HG03175 (cell line): Measurements from ENCODE around the gene LCE1E.

ENCODE experiments used
- ATAC-seq: cut with Tn5 transposase; IDR thresholded peaks from one replicate; pipeline ENCODE4 v1.9.1; 2021; ENCODE audit warnings: mild to moderate bottlenecking, moderate library complexity; ENCODE audit not compliant: unreplicated experiment

The LCE1E gene

DNA sequence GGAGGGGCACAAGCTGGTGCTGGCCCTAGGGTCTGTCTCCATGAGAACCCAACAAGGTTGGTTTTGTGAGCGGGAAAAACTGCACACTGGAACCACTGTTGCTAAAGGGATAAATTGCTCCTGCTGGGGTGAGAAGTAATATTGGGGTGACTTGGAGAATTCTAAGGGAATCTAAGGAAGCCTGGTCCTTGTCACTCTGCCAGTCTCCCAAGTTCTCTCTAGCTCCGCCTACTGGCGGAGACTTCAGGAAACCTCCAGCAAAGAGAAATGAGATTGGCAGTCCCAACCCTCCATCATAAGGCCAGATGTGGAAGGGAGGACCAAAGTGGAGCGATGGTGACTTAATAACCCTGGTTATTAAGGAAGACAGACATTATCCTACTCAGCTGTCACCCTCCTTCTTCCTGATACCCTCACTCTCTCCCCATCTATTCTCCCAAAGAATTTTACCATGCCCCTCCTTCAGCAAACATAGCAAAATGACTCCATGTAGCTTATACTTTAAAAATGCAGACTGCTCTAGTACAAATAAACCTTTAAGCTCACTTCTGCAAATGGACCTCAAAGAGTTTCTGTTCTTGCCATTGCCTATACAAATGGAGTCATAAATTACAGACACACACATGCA is 8.4 kb upstream of the LCE1E start:
- ATAC-seq: no peak

DNA sequence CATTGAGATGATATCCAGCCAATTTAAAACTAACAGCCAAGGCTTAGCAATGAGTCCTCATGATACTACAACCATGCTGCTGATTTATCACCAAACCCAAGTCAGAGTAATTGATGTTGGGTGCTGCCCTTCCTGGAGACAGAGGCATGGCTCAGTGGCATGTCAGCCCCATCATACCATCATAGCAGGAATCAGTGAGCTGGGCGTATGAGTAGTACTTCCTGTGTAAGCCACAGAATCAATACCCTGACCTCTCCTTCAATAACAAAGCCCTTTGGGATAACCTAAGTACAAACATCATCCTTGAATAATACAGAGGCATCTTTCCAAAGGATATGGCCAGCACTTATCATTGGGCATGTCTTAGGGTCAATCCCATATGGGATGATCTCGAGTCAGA is 3.0 kb upstream of the LCE1E start:
- no peak for ATAC-seq

- no peak for ATAC-seq
These were observed 9.6 kb downstream of the LCE1E start for GRCh38 chr1:152795686-152796085.

DNA sequence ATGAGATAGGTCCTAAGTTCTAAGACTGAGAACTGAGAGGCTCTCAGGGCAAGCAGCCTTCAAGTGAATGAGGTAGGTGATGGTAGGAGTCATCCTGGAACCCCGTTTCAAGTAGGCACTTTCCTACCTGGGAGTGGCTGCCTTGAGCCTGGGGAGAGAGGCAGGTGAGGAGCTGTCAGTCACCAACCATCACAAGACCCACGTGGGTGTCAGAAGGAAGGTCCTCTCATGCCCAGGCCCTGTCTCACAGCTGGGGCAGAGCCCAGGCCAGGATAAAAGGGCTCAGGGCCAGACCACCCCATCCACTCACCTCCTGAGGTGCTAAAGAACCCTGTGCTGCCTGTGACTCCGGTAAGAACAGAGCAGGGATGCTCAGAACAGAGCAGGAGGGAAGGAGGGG is 10.4 kb downstream of the LCE1E start, which contains the start of gene LCE1D:
LCE1D (plus strand) TSS at position 301 of the 400 bp plus-strand sequence. CDS start 1,074 bp downstream, outside the sequence.
- no peak for ATAC-seq

- no peak for ATAC-seq
These were observed 15.3 kb downstream of the LCE1E start for GRCh38 chr1:152801333-152801732.

DNA sequence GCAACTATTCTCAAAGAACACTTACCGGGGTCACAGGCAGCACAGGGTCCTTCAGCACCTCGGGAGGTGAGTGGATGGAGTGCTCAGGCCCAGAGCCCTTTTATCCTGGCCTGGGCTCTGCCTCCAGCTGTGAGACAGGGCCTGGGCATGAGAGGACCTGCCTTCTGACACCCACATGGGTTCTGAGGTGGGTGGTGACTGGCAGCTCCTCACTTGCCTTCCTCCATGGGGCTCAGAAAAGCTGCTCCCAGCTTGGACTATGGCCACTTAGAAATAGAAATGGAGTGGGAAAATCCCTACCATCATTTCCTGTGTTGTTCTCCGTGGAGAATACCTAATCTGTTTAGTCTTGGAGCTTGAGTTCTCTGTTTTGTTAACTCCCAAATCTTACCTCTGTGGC is 20.5 kb downstream of the LCE1E start, which contains the start of gene LCE1C:
LCE1C (minus strand) TSS at position 76 of the 400 bp plus-strand sequence. CDS start 1,173 bp downstream, outside the sequence.
- ATAC-seq: no peak

DNA sequence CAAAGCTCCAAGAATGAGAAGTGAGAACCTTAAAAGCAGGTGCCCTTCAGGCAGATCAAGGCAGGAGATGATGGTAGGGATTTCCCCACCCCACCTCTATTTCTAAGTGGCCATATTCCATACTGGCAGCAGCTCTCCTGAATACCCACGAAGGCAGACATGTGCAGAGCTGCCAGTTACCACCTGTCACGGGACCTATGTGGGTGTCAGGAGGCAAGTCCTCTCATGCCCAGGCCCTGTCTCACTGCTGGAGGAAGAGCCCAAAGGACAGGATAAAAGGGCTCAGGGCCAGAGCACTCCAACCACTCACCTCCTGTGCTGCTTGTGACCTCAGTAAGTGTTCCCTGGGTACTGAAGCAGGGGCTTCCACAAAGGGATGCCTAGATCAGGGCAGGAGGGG is 25.0 kb downstream of the LCE1E start:
- ATAC-seq: no peak

- no peak for ATAC-seq
These were observed 25.6 kb downstream of the LCE1E start, which contains the start of gene LCE1B for GRCh38 chr1:152811671-152812070. LCE1B (plus strand) TSS chr1:152811971; CDS start chr1:152812447, 476 bp downstream.

- ATAC-seq: no peak
These were observed 31.3 kb downstream of the LCE1E start for GRCh38 chr1:152817309-152817708.

GRCh38 chr1:152823294-152823693 is 37.2 kb downstream of the LCE1E start:
- ATAC-seq: no peak

- no peak for ATAC-seq
These were observed 38.9 kb downstream of the LCE1E start for GRCh38 chr1:152824964-152825363.

- ATAC-seq: no peak
These were observed 41.1 kb downstream of the LCE1E start, which contains the start of gene LCE1A for GRCh38 chr1:152827173-152827572. LCE1A (plus strand) TSS chr1:152827473; CDS start chr1:152827473, 0 bp downstream.

- ATAC-seq: no peak
These were observed 50.8 kb downstream of the LCE1E start for GRCh38 chr1:152836870-152837269.
